A673 (cell line): ENCODE results near the gene ASXL1. TPM values are rescaled to one million over a fixed set of nuclear protein-coding genes. Genes with fewer than 3 reads are reported as not detected.

Experiments used
- BruUV-seq: library from RNA; stranded (reverse); fragments of 400-500 nt; replicated peaks from 2 replicates; lab custom pipeline; 2021; lab: Mats Ljungman, UMichigan
- CTCF ChIA-PET: fragments of 300-600 bp; sonication (Branson Sonifier 250); formaldehyde crosslinking; loops from one replicate; lab custom pipeline; 2022; ENCODE audit warnings: antibody characterized with exemption; lab: Charles Lee
- POLR2A ChIA-PET: fragments of 300-600 bp; sonication (Branson Sonifier 250); formaldehyde crosslinking; loops from one replicate; lab custom pipeline; 2022; ENCODE audit warnings: antibody characterized with exemption; ENCODE audit not compliant: low non-redundant PET; lab: Charles Lee
- DNase-seq: peaks from one replicate; pipeline ENCODE4 v3.0.0-alpha.2; 2015; ENCODE audit warnings: low spot score
- H3K27ac ChIP-seq: fragments of 200-600 bp; sonication (generic); 2 replicates; pipeline ENCODE4 v1.5.1; 2016; ENCODE audit warnings: mixed run types, low read depth, mild to moderate bottlenecking, mixed read lengths, antibody characterized with exemption, low read length; ENCODE audit not compliant: poor library complexity, severe bottlenecking
- H3K27me3 ChIP-seq: fragments of 200-600 bp; sonication (generic); replicated peaks from 2 replicates; pipeline ENCODE4 v1.6.1; 2017; ENCODE audit warnings: mixed run types, low read depth, mild to moderate bottlenecking, mixed read lengths, antibody characterized with exemption, low read length; ENCODE audit not compliant: insufficient read depth, poor library complexity
- H3K36me3 ChIP-seq: fragments of 200-600 bp; sonication (generic); 2 replicates; pipeline ENCODE4 v1.6.1; 2016; ENCODE audit warnings: mixed run types, mild to moderate bottlenecking, mixed read lengths, antibody characterized with exemption, low read length; ENCODE audit not compliant: insufficient read depth, poor library complexity, severe bottlenecking
- H3K4me1 ChIP-seq: fragments of 200-600 bp; sonication (generic); 2 replicates; pipeline ENCODE4 v1.6.1; 2017; ENCODE audit warnings: mixed run types, mild to moderate bottlenecking, mixed read lengths, antibody characterized with exemption, low read length; ENCODE audit not compliant: insufficient read depth, poor library complexity, severe bottlenecking
- H3K4me3 ChIP-seq: fragments of 200-600 bp; sonication (generic); 2 replicates; pipeline ENCODE4 v1.5.1; 2016; ENCODE audit warnings: low read depth, mixed run types, mild to moderate bottlenecking, mixed read lengths, low read length; ENCODE audit not compliant: poor library complexity, severe bottlenecking
- H3K9me3 ChIP-seq: fragments of 200-600 bp; sonication (generic); 2 replicates; pipeline ENCODE4 v1.6.1; 2016; ENCODE audit warnings: mixed run types, low read depth, mild to moderate bottlenecking, mixed read lengths, antibody characterized with exemption, low read length; ENCODE audit not compliant: poor library complexity, severe bottlenecking
- EZH2 ChIP-seq: fragments of 200-600 bp; sonication (generic); IDR thresholded peaks from 2 replicates; pipeline ENCODE4 v1.6.1; 2017; ENCODE audit warnings: borderline replicate concordance, low read depth, mild to moderate bottlenecking, mixed read lengths, antibody characterized with exemption, low read length; ENCODE audit not compliant: poor library complexity, severe bottlenecking
- intact Hi-C: fragments of 100-400 bp; cut with micrococcal nuclease; formaldehyde crosslinking; loops from one replicate; pipeline ENCODE4 v1.10.0; 2022; ENCODE audit not compliant: unreplicated experiment
- total RNA-seq: library from RNA; stranded (reverse); gene quantifications from 2 replicates; pipeline ENCODE4 v1.2.3, GENCODE V29; 2021
- TF ChIP-seq, protein P1 (sequence below): fragments of 300-800, 200-600 bp; sonication (generic); conservative IDR thresholded peaks from 2 replicates; pipeline ENCODE4 v1.5.1; 2017; ENCODE audit warnings: low read depth, mild to moderate bottlenecking, antibody characterized with exemption, low read length, moderate library complexity, mixed read lengths

The ASXL1 gene
- total RNA-seq, 1 experiment from 2014 or later: 101 TPM

DNA sequence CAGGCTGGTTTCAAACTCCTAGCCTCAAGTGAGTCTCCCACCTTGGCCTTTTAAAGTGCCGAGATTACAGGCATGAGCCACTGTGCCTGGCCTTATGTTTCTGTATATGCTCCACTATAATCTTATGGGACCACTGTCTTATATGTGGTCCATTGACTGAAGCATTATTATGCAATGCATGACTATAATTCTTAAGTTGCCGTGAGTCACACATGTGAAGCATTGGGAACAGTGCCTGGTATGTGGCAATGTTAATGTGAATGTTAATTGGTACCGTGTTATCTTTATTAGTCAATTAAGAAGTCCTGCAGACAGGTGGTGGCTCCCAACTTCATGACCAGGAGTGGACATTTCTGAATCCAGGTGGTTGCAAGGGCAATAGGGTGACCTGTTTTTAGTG lies 14.7 kb upstream of the ASXL1 start:
- DNase-seq: no peak
- intact Hi-C loops: no loop called here
- TF ChIP-seq, protein P1, sequence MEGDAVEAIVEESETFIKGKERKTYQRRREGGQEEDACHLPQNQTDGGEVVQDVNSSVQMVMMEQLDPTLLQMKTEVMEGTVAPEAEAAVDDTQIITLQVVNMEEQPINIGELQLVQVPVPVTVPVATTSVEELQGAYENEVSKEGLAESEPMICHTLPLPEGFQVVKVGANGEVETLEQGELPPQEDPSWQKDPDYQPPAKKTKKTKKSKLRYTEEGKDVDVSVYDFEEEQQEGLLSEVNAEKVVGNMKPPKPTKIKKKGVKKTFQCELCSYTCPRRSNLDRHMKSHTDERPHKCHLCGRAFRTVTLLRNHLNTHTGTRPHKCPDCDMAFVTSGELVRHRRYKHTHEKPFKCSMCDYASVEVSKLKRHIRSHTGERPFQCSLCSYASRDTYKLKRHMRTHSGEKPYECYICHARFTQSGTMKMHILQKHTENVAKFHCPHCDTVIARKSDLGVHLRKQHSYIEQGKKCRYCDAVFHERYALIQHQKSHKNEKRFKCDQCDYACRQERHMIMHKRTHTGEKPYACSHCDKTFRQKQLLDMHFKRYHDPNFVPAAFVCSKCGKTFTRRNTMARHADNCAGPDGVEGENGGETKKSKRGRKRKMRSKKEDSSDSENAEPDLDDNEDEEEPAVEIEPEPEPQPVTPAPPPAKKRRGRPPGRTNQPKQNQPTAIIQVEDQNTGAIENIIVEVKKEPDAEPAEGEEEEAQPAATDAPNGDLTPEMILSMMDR: no peak
- TF ChIP-seq EZH2: no peak
- H3K4me3 ChIP-seq: no peak overlapping the region
- H3K27ac ChIP-seq: no peak overlapping the region
- H3K36me3 ChIP-seq: no peaks in the 10 kb centered on the region
- CTCF ChIA-PET: no interaction called here
- POLR2A ChIA-PET: no interaction called here
- H3K4me1 ChIP-seq: no peaks in the 10 kb centered on the region
- no peaks in the 10 kb centered on the region for H3K9me3 ChIP-seq
- BruUV-seq: no TSS peak
- no peaks in the 10 kb centered on the region for H3K27me3 ChIP-seq

DNA sequence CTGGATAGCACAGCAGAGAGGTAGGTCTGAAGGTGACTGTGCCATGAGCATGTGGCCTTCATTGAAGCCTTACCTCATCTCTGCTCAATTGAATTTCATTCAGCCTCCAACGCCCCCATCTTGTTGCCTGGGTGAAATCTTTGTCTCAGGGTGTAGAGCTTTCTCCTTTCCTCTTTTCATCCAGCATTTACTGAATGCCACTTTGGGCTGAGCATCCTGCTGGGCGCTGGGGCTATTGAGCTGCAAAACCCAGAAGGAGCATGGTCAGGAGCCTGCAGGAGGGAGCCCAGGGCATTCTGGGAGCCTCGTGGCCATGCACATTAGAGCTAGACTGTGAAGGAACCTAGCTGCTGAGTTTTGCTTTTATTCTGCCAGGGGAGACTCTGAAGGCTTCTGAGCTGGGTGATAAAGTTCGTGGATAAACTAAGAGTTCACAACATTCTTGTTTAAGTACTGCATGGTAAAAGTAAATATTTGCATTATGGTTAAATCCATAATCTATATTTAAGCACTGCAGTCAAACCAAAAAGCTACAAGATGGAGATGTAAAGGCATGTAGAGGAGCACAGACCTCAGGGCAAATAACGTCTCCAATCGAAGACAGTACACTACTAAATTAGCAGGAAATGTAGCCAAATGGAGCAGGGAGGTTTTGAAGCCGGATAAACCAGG lies 13.2 kb upstream of the ASXL1 start:
- H3K36me3 ChIP-seq: no peaks in the 10 kb centered on the region
- H3K4me3 ChIP-seq: no peak overlapping the region
- intact Hi-C loops: no loop called here
- H3K27me3 ChIP-seq: no peaks in the 10 kb centered on the region
- no peaks in the 10 kb centered on the region for H3K9me3 ChIP-seq
- DNase-seq: peak; percentile 20
- CTCF ChIA-PET: no interaction called here
- POLR2A ChIA-PET: interaction anchor here (0.5 kb wide), 1 partner anchor 127 kb away, joined by 3 read pairs; no protein-coding TSS in a partner anchor
- no TSS peak for BruUV-seq
- TF ChIP-seq EZH2: no peak
- TF ChIP-seq, protein P1: no peak
- no peaks in the 10 kb centered on the region for H3K4me1 ChIP-seq
- H3K27ac ChIP-seq: no peak overlapping the region

DNA sequence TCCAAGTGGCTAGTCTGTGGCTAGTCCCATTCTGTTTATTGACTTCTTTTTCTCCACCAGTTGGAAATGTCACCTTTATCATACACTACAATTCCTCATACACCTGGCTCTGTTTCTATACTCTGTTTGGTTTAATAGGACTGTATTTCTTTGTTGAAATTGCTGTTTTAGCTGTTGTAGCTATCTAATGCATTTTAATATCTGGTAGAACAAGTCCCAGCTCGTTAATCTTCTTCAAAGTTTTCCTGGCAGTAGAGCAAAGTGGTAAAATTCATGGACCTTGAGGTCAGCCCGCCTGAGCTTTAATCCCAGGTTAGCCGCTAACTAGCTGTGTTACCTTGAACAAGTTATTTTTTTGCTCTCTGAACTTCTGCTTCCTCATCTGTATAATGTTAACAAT lies 9.9 kb upstream of the ASXL1 start:
- ChIA-PET POLR2A (no interaction called here), CTCF (no interaction called here)
- no peaks in the 10 kb centered on the region for H3K36me3 ChIP-seq
- intact Hi-C loops: no loop called here
- DNase-seq: no peak
- BruUV-seq: no TSS peak
- H3K27ac ChIP-seq: no peak overlapping the region
- no peaks in the 10 kb centered on the region for H3K9me3 ChIP-seq
- H3K27me3 ChIP-seq: no peaks in the 10 kb centered on the region
- no peaks in the 10 kb centered on the region for H3K4me1 ChIP-seq
- H3K4me3 ChIP-seq: no peak overlapping the region
- no peak for TF ChIP-seq EZH2
- TF ChIP-seq, protein P1: no peak
